ENCODE measurements around the gene MADD.

MADD gene

GRCh38 chr11:47348131-47348802 is 78.3 kb downstream of the MADD start:
- H3K4me3 ChIP-seq (ENCODE audit: low read depth in 1 of 2, low read length in 2 of 2): no peak overlapping the region
- H3K4me1 ChIP-seq (ENCODE audit: control insufficient read depth in 1 of 2, insufficient read depth in 2 of 2, low read length in 2 of 2): peaks cover 0 to 3% of the 10 kb centered on the region in 2 donors
- no peak overlapping the region for H3K27ac ChIP-seq (ENCODE audit: low read depth, low read length)
- no peaks in the 10 kb centered on the region for H3K36me3 ChIP-seq (ENCODE audit: control insufficient read depth in 1 of 2, insufficient read depth in 2 of 2, low read length in 2 of 2)
- no peak overlapping the region for H3K9ac ChIP-seq (ENCODE audit: low read depth in 1 of 2, low read length in 2 of 2)
- H3K9me3 ChIP-seq (ENCODE audit: control insufficient read depth in 1 of 2, low read length in 2 of 2): no peaks in the 10 kb centered on the region
- no peaks in the 10 kb centered on the region for H3K27me3 ChIP-seq (ENCODE audit: control insufficient read depth in 1 of 2, insufficient read depth in 2 of 2, low read length in 2 of 2)

- H3K9me3 ChIP-seq (ENCODE audit: control insufficient read depth in 1 of 2, low read length in 2 of 2): no peaks in the 10 kb centered on the region
- H3K36me3 ChIP-seq (ENCODE audit: control insufficient read depth in 1 of 2, insufficient read depth in 2 of 2, low read length in 2 of 2): no peaks in the 10 kb centered on the region
- H3K27ac ChIP-seq (ENCODE audit: low read depth, low read length): no peak overlapping the region
- no peak overlapping the region for H3K9ac ChIP-seq (ENCODE audit: low read depth in 1 of 2, low read length in 2 of 2)
- H3K27me3 ChIP-seq (ENCODE audit: control insufficient read depth in 1 of 2, insufficient read depth in 2 of 2, low read length in 2 of 2): no peaks in the 10 kb centered on the region
- no peak overlapping the region for H3K4me3 ChIP-seq (ENCODE audit: low read depth in 1 of 2, low read length in 2 of 2)
- H3K4me1 ChIP-seq (ENCODE audit: control insufficient read depth in 1 of 2, insufficient read depth in 2 of 2, low read length in 2 of 2): peaks cover 0 to 3% of the 10 kb centered on the region in 2 donors
These were observed 78.9 kb downstream of the MADD start for GRCh38 chr11:47348859-47349258.

- no peak overlapping the region for H3K4me3 ChIP-seq (ENCODE audit: low read depth in 1 of 2, low read length in 2 of 2)
- H3K27ac ChIP-seq (ENCODE audit: low read depth, low read length): no peak overlapping the region
- no peaks in the 10 kb centered on the region for H3K9me3 ChIP-seq (ENCODE audit: control insufficient read depth in 1 of 2, low read length in 2 of 2)
- no peak overlapping the region for H3K9ac ChIP-seq (ENCODE audit: low read depth in 1 of 2, low read length in 2 of 2)
- H3K4me1 ChIP-seq (ENCODE audit: control insufficient read depth in 1 of 2, insufficient read depth in 2 of 2, low read length in 2 of 2): peaks cover 0 to 3% of the 10 kb centered on the region in 2 donors
- no peaks in the 10 kb centered on the region for H3K36me3 ChIP-seq (ENCODE audit: control insufficient read depth in 1 of 2, insufficient read depth in 2 of 2, low read length in 2 of 2)
- H3K27me3 ChIP-seq (ENCODE audit: control insufficient read depth in 1 of 2, insufficient read depth in 2 of 2, low read length in 2 of 2): no peaks in the 10 kb centered on the region
These were observed 79.7 kb downstream of the MADD start for GRCh38 chr11:47349521-47350095.

- no peak overlapping the region for H3K9ac ChIP-seq (ENCODE audit: low read depth in 1 of 2, low read length in 2 of 2)
- H3K4me3 ChIP-seq (ENCODE audit: low read depth in 1 of 2, low read length in 2 of 2): no peak overlapping the region
- H3K27ac ChIP-seq (ENCODE audit: low read depth, low read length): no peak overlapping the region
- no peaks in the 10 kb centered on the region for H3K9me3 ChIP-seq (ENCODE audit: control insufficient read depth in 1 of 2, low read length in 2 of 2)
- no peaks in the 10 kb centered on the region for H3K27me3 ChIP-seq (ENCODE audit: control insufficient read depth in 1 of 2, insufficient read depth in 2 of 2, low read length in 2 of 2)
- H3K4me1 ChIP-seq (ENCODE audit: control insufficient read depth in 1 of 2, insufficient read depth in 2 of 2, low read length in 2 of 2): peaks cover 0 to 3% of the 10 kb centered on the region in 2 donors
- H3K36me3 ChIP-seq (ENCODE audit: control insufficient read depth in 1 of 2, insufficient read depth in 2 of 2, low read length in 2 of 2): no peaks in the 10 kb centered on the region
These were observed 80.4 kb downstream of the MADD start for GRCh38 chr11:47350315-47350714.

- no peak overlapping the region for H3K9ac ChIP-seq (ENCODE audit: low read depth in 1 of 2, low read length in 2 of 2)
- no peaks in the 10 kb centered on the region for H3K9me3 ChIP-seq (ENCODE audit: control insufficient read depth in 1 of 2, low read length in 2 of 2)
- H3K36me3 ChIP-seq (ENCODE audit: control insufficient read depth in 1 of 2, insufficient read depth in 2 of 2, low read length in 2 of 2): no peaks in the 10 kb centered on the region
- no peak overlapping the region for H3K27ac ChIP-seq (ENCODE audit: low read depth, low read length)
- no peaks in the 10 kb centered on the region for H3K27me3 ChIP-seq (ENCODE audit: control insufficient read depth in 1 of 2, insufficient read depth in 2 of 2, low read length in 2 of 2)
- H3K4me1 ChIP-seq (ENCODE audit: control insufficient read depth in 1 of 2, insufficient read depth in 2 of 2, low read length in 2 of 2): peaks cover 2 to 3% of the 10 kb centered on the region in 2 donors
- no peak overlapping the region for H3K4me3 ChIP-seq (ENCODE audit: low read depth in 1 of 2, low read length in 2 of 2)
These were observed 81.5 kb downstream of the MADD start for GRCh38 chr11:47351156-47352126.

- no peaks in the 10 kb centered on the region for H3K36me3 ChIP-seq (ENCODE audit: control insufficient read depth in 1 of 2, insufficient read depth in 2 of 2, low read length in 2 of 2)
- no peak within 1 kb of the TSS for H3K9ac ChIP-seq (ENCODE audit: low read depth in 1 of 2, low read length in 2 of 2)
- H3K27ac ChIP-seq (ENCODE audit: low read depth, low read length): no peak within 1 kb of the TSS
- H3K9me3 ChIP-seq (ENCODE audit: control insufficient read depth in 1 of 2, low read length in 2 of 2): no peaks in the 10 kb centered on the region
- no peak within 1 kb of the TSS for H3K4me3 ChIP-seq (ENCODE audit: low read depth in 1 of 2, low read length in 2 of 2)
- H3K4me1 ChIP-seq (ENCODE audit: control insufficient read depth in 1 of 2, insufficient read depth in 2 of 2, low read length in 2 of 2): peaks cover 2 to 3% of the 10 kb centered on the region in 2 donors
- no peaks in the 10 kb centered on the region for H3K27me3 ChIP-seq (ENCODE audit: control insufficient read depth in 1 of 2, insufficient read depth in 2 of 2, low read length in 2 of 2)
These were observed 82.6 kb downstream of the MADD start, which contains the start of gene MYBPC3 for GRCh38 chr11:47352556-47352955. MYBPC3 (minus strand) TSS chr11:47352702; CDS start chr11:47352647, 55 bp downstream.

- H3K27me3 ChIP-seq (ENCODE audit: control insufficient read depth in 1 of 2, insufficient read depth in 2 of 2, low read length in 2 of 2): no peaks in the 10 kb centered on the region
- H3K4me3 ChIP-seq (ENCODE audit: low read depth in 1 of 2, low read length in 2 of 2): peak overlapping the region in 1 of 2 donors; percentile 56
- no peak overlapping the region for H3K27ac ChIP-seq (ENCODE audit: low read depth, low read length)
- no peaks in the 10 kb centered on the region for H3K9me3 ChIP-seq (ENCODE audit: control insufficient read depth in 1 of 2, low read length in 2 of 2)
- H3K4me1 ChIP-seq (ENCODE audit: control insufficient read depth in 1 of 2, insufficient read depth in 2 of 2, low read length in 2 of 2): peaks cover 2 to 3% of the 10 kb centered on the region in 2 donors
- H3K36me3 ChIP-seq (ENCODE audit: control insufficient read depth in 1 of 2, insufficient read depth in 2 of 2, low read length in 2 of 2): no peaks in the 10 kb centered on the region
- H3K9ac ChIP-seq (ENCODE audit: low read depth in 1 of 2, low read length in 2 of 2): no peak overlapping the region
These were observed 84.2 kb downstream of the MADD start for GRCh38 chr11:47353978-47354774.

GRCh38 chr11:47354913-47355282 is 85.0 kb downstream of the MADD start:
- H3K4me3 ChIP-seq (ENCODE audit: low read depth in 1 of 2, low read length in 2 of 2): peak overlapping the region; percentile 21 to 56
- no peaks in the 10 kb centered on the region for H3K27me3 ChIP-seq (ENCODE audit: control insufficient read depth in 1 of 2, insufficient read depth in 2 of 2, low read length in 2 of 2)
- no peaks in the 10 kb centered on the region for H3K36me3 ChIP-seq (ENCODE audit: control insufficient read depth in 1 of 2, insufficient read depth in 2 of 2, low read length in 2 of 2)
- no peak overlapping the region for H3K27ac ChIP-seq (ENCODE audit: low read depth, low read length)
- no peaks in the 10 kb centered on the region for H3K9me3 ChIP-seq (ENCODE audit: control insufficient read depth in 1 of 2, low read length in 2 of 2)
- peaks cover 2 to 3% of the 10 kb centered on the region in 2 donors for H3K4me1 ChIP-seq (ENCODE audit: control insufficient read depth in 1 of 2, insufficient read depth in 2 of 2, low read length in 2 of 2)
- H3K9ac ChIP-seq (ENCODE audit: low read depth in 1 of 2, low read length in 2 of 2): no peak overlapping the region

GRCh38 chr11:47355283-47356128 is 85.6 kb downstream of the MADD start:
- Histone ChIP-seq H3K36me3 (ENCODE audit: control insufficient read depth in 1 of 2, insufficient read depth in 2 of 2, low read length in 2 of 2) (no peaks in the 10 kb centered on the region), H3K9me3 (ENCODE audit: control insufficient read depth in 1 of 2, low read length in 2 of 2) (no peaks in the 10 kb centered on the region), H3K4me3 (ENCODE audit: low read depth in 1 of 2, low read length in 2 of 2) (peak overlapping the region; percentile 40 to 56), H3K27ac (ENCODE audit: low read depth, low read length) (peak overlapping the region; percentile 10), H3K27me3 (ENCODE audit: control insufficient read depth in 1 of 2, insufficient read depth in 2 of 2, low read length in 2 of 2) (no peaks in the 10 kb centered on the region), H3K9ac (ENCODE audit: low read depth in 1 of 2, low read length in 2 of 2) (peak overlapping the region in 1 of 2 donors; percentile 26), H3K4me1 (ENCODE audit: control insufficient read depth in 1 of 2, insufficient read depth in 2 of 2, low read length in 2 of 2) (peaks cover 2 to 3% of the 10 kb centered on the region in 2 donors)

Data from duodenal mucosa (tissue), 2 donors.